A673 (cell line): ENCODE results near the gene VDR.

Experiments
- EZH2 ChIP-seq: fragments of 200-600 bp; sonication (generic); IDR thresholded peaks from 2 replicates; pipeline ENCODE4 v1.6.1; 2017; ENCODE audit warnings: borderline replicate concordance, low read depth, mild to moderate bottlenecking, mixed read lengths, antibody characterized with exemption, low read length; ENCODE audit not compliant: poor library complexity, severe bottlenecking
- TF ChIP-seq, protein P1 (sequence below): fragments of 300-800, 200-600 bp; sonication (generic); conservative IDR thresholded peaks from 2 replicates; pipeline ENCODE4 v1.5.1; 2017; ENCODE audit warnings: low read depth, mild to moderate bottlenecking, antibody characterized with exemption, low read length, moderate library complexity, mixed read lengths

DNA sequence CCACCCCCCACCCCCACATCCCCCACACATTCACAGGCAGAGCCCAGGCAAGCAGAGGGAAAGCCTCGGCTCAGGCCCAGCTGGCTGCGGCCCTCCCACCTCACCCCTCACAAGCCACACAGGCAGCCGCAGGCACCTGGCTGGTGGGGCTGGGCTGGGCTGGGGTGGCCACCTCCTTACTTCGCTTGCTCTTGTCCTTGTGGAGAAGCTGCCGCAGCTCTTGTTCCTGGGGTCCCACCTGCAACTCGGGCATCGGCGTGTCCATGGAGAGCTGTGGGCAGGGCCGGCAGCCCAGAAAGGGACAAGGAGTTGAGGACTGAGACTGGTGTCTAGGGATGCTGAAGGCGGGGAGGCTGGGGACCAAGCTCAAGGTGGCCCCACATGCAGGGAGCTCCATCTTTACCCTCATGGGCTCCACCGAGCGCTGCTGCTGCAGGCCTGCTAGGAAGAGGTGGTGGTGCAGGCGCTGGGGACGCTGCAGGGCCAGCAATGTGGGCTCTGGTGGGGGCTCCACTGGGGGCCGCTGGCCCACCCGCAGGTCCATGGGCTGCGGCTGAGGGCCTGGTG is 106.3 kb downstream of the VDR start:
- TF ChIP-seq, protein P1, sequence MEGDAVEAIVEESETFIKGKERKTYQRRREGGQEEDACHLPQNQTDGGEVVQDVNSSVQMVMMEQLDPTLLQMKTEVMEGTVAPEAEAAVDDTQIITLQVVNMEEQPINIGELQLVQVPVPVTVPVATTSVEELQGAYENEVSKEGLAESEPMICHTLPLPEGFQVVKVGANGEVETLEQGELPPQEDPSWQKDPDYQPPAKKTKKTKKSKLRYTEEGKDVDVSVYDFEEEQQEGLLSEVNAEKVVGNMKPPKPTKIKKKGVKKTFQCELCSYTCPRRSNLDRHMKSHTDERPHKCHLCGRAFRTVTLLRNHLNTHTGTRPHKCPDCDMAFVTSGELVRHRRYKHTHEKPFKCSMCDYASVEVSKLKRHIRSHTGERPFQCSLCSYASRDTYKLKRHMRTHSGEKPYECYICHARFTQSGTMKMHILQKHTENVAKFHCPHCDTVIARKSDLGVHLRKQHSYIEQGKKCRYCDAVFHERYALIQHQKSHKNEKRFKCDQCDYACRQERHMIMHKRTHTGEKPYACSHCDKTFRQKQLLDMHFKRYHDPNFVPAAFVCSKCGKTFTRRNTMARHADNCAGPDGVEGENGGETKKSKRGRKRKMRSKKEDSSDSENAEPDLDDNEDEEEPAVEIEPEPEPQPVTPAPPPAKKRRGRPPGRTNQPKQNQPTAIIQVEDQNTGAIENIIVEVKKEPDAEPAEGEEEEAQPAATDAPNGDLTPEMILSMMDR: no peak
- TF ChIP-seq EZH2: no peak
